GM19452 (cell line): ENCODE results near the gene COPG1.
A peak's percentile ranks its signal among the peaks of the same experiment; 100 is the strongest.
"Not testable (repeated sequence)": the region's sequence is repeated elsewhere in the genome, so short reads cannot be mapped to it uniquely, and the experiment has no call there.

Experiments used
- ATAC-seq: cut with Tn5 transposase; IDR thresholded peaks from one replicate; pipeline ENCODE4 v1.9.1; 2021; ENCODE audit not compliant: unreplicated experiment

Gene COPG1, protein sequence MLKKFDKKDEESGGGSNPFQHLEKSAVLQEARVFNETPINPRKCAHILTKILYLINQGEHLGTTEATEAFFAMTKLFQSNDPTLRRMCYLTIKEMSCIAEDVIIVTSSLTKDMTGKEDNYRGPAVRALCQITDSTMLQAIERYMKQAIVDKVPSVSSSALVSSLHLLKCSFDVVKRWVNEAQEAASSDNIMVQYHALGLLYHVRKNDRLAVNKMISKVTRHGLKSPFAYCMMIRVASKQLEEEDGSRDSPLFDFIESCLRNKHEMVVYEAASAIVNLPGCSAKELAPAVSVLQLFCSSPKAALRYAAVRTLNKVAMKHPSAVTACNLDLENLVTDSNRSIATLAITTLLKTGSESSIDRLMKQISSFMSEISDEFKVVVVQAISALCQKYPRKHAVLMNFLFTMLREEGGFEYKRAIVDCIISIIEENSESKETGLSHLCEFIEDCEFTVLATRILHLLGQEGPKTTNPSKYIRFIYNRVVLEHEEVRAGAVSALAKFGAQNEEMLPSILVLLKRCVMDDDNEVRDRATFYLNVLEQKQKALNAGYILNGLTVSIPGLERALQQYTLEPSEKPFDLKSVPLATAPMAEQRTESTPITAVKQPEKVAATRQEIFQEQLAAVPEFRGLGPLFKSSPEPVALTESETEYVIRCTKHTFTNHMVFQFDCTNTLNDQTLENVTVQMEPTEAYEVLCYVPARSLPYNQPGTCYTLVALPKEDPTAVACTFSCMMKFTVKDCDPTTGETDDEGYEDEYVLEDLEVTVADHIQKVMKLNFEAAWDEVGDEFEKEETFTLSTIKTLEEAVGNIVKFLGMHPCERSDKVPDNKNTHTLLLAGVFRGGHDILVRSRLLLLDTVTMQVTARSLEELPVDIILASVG

DNA sequence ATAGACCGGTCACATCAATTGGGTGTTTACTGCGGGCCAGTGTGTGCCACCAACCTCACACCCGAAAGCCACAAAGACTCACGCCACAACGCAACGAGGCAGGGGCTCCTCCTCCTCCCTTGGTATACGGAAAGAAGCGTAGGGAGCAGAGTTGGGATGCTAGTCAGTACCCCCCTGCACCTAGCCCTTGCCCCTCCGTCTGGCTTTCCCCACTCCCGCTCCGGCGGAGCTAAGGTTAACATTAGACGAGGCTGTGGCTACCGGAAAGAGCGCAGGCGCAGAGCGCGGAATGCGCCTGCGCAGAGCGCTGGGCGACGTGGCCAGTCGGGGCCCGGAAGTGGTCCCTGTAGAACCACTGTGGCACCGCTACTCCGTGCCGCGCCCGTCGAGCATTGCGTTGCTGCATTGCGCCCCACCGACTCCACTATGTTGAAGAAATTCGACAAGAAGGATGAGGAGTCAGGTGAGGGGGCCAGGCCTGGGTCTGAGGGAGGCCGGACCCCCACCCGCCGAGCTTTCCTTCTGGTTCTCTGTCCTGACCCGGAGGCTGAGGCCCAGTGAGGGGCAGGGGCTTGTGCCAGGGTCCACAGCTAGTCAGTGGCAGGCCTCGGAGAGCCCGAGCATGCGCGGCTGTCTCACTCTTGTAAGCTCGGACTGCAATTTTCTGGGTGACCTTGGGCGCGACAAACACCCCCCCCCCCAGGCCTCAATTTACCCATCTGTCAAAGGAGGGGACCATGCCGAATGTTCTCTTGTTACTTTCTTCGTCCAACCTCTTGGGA is at the start of gene COPG1:
Gene COPG1 (plus strand): TSS at position 323 of the 782 bp plus-strand sequence. CDS start 104 bp downstream, at position 427.
- peak; percentile 80 for ATAC-seq

DNA sequence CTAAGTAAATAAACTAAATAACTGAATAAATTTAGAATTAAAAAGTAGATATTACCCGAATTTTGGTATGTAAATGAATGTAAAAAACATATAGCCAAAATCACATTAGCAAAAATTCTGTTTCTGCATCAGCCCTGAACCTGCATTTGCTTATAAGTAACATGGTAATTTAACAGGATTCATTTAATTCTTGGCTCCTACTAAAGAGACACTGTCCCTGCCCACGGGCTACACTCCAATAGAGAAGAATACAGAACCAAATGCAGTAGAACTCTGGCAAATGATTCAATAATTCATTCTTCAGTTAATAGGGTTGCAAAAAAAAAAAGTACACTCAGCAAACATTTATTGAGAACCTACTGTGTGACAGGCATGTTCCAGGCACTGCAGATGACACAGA is 44.9 kb upstream of the COPG1 start:
- ATAC-seq, result no peak

- ATAC-seq, result no peak
Measured at GRCh38 chr3:129205109-129205832, 44.1 kb upstream of the COPG1 start.

DNA sequence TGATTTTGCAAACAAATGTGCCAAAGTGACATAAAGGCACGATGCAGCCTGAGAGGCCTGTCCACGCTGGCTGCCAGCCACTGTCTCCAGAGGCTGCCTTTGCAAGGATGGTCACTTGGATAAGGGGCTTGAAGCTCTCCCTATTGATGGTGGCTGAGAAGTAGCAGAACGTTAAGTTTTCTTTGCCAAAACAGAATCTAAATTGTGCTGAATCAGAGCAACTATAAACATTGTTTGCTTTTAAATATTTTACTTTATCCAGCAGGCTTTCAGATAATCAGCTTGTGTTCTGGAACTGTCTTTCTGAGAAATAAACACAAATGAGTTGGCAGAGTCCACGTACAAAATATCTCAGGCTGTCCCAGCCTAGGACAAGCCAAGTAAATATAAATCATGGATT is 41.9 kb upstream of the COPG1 start:
- ATAC-seq, result no peak

DNA sequence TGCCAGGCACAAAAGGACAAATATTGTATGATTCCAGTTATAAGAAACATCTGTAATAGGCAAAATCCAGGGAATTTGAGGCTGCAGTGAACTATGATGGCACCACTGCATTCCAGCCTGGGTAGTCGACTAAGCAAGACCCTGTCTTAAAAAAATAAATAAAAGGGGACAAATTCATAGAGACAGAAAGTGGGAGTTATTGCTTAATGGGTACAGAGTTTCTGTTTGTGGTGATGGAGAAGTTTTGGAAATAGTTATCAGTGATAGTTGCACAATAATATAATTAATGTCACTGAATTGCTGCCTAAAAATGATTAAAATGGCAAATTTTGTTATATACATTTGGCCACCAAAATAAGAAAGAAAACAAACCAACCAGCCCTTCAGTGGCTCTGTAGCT is 38.1 kb upstream of the COPG1 start:
- no peak for ATAC-seq

DNA sequence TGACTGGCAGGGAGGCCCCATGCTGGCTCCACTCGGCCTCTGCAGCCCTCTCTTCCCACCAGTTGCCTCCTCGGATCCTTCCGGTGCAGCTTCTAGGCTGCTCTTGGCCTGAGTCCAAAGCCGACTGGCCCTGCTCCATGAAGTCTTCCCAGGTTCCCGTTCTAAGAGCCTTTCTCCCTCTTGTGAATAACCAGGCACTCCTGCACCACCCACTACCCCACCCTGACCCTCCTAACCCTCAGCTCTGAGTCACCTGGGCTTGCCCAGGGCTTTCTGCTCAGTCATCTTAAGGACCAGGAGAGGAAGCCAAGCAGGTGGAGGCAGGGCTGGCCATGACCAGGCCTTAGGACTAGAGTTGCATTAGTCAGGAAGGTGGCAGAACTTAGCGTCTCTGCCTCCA is 37.6 kb upstream of the COPG1 start:
- ATAC-seq, result no peak

DNA sequence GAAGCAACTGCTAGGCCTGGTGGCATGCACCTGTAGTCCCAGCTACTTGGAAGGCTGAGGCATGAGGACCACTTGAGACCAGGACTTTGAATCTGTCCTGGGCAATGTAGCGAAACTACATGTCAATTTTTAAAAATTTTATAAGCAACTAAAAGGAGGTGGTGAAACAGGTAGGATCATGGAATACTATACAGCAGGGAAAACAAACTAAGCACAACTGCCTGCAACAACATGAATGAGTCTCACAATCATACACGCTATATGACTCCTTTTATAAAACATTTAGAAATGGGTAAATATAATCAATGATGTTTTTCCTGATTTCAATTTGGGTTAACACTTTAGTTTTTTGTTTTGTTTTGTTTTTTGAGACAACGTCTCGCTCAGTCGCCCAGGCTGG is 36.2 kb upstream of the COPG1 start:
- ATAC-seq, result no peak

GRCh38 chr3:129218742-129219141 is 30.7 kb upstream of the COPG1 start:
- no peak for ATAC-seq

GRCh38 chr3:129224387-129224786 is 25.0 kb upstream of the COPG1 start:
- not testable (repeated sequence) for ATAC-seq

GRCh38 chr3:129224984-129225393 is 24.4 kb upstream of the COPG1 start:
- no peak for ATAC-seq

- ATAC-seq, result no peak
Measured at GRCh38 chr3:129226374-129226773, 23.0 kb upstream of the COPG1 start.

- ATAC-seq, result no peak
Measured at GRCh38 chr3:129228891-129229585, 20.4 kb upstream of the COPG1 start.

GRCh38 chr3:129230311-129231019 is 18.9 kb upstream of the COPG1 start:
- ATAC-seq, result no peak

DNA sequence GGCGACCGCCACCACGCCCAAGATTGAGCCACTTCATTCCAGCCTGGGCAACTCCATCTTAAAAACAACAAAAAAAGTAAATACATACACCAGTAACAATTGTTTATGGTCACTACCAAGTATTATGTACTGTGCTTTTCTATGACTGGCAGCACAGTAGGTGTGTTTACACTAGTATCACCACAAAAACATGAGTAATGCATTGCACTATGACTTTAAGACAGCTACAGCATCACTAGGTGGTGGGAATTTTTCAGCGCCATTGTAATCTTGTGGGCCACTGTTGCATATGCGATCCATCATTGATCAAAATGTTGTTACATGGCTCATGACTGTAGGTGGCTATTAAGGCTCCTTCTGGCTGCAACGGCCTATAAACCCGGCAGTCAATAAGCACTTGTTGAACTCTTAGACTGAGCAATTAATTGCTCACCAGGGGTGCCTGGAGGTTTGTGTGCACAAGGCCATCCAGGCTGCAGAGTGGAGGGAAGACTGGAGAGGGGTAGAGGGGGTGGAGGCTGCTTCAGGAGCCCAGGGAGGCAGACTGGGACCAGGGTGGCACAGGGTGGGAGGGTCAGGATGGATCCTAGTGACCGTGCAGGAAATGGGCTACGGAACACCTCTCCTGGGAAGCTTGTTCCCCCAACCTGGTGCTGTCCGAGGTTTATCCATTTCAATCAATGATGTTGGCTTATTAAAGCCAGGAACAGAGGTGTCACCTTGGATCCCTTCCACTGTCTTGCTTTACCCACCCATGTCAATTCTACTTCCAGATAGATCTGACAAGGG is 17.9 kb upstream of the COPG1 start:
- no peak for ATAC-seq

- ATAC-seq, result peak; percentile 94
Measured at GRCh38 chr3:129233538-129233937, 15.9 kb upstream of the COPG1 start.

DNA sequence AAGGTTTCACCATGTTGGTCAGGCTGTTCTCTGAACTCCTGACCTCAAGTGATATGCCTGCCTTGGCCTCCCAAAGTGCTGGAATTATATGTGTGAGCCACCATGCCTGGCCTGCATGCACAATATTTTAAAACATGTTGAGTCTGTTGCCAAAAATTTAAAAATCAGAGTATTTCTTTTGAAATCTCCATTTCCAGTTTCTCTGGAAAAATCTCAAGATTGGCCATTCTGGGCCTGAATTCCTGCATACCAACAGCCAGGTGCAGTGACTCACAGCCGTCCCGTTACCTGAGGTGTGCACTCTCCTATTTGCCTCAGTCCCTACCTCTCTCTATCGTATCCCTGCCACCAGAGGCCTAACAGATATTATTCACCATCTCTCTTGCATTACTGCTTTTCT is 15.0 kb upstream of the COPG1 start:
- no peak for ATAC-seq

- ATAC-seq, result no peak
Measured at GRCh38 chr3:129235344-129235917, 14.0 kb upstream of the COPG1 start.
